ENCODE results near the gene P2RY14.

P2RY14 gene

DNA sequence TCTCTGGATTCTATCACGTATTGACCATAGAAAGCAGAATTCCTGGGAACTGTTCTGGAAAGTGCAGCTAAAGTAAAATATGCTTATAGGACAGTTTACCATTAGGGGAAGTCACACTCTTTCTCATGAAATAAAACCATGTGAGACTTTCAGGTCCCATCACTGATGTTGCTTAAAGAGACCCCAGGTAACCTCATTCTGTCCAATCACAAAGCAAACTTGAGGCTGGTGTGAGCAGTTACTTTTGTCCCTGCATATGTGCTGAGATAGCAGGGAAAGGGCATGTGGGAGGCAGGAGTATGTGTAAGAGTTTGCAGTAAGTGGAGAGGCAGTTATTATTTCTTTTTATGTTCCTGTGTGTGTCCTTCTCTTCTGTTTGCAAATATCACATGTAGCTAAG is 22.2 kb upstream of the P2RY14 start:
- no peak for DNase-seq

DNA sequence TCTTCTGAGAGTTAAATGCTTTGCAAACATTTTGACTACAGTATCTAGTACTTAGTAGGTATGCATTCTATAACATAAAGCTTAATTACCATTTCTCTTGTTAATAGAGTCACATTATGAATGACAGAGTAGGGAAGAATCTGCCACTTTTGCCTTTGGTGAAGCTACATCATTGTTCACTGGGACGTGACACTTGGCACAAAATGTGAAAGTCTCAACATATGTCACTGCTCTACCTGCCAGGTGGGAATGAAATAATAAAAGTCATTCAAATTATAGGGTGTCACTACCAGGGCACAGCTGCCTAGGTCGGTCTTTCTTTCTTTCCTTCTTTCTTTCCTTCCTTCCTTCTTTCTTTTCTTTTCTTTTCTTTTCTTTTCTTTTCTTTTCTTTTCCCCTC is 20.7 kb upstream of the P2RY14 start:
- DNase-seq: no peak

DNA sequence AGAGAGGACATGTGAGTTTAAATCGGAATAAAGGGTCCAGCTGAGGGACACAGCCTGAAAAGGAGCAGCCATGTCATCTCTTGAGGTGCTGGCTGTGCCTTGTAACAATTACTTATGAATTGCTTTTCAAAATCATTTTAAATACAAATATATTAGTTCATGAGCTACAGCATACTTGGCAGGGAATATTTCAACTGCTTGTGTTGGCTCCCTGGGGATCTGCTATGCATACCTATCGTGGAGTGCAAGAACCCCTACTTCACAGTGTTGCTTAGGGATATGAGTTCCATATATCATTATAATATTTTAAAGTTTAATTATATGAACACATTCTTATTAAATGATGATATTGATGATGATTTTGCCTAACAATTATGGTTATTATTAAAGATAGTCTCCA is 19.1 kb upstream of the P2RY14 start:
- no peak for DNase-seq

DNA sequence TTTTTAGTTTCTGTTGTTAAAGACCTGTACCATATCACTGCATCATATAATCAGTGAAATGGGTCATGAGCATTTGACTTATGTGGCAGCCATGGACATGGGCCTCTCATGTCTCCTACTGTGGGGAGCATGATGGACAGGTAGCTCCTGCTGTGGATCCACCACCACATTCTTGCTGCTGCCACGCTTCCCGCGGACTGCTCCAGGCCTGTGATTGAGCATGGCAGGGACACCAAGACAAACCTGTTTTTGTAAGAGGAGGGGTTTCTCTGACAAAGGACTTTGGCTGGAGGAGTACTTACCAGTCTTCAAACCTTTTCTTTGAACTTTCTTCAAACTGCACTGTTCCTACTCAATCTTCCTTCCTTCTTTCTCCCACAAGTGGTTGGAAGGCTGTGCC is 17.9 kb upstream of the P2RY14 start:
- DNase-seq: no peak

DNA sequence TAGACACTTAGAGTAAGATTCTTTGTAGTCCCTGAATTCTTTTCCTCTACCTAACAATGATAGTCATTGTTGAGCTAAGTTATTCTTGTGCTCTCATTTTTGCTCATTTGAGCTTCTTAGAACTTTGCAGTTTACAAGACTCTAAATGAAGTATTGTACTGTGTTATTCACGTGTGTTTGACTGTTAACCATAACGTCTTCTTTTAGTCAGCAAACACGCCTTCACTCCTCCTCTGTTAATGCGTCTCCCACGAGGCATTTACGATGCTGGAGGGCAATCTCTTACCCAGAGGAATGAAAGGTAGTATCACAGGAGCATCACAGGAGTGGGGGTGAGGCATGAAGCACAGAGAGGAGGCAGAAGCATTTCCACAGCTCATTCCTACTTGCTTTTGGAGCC is 14.8 kb upstream of the P2RY14 start:
- no peak for DNase-seq

DNA sequence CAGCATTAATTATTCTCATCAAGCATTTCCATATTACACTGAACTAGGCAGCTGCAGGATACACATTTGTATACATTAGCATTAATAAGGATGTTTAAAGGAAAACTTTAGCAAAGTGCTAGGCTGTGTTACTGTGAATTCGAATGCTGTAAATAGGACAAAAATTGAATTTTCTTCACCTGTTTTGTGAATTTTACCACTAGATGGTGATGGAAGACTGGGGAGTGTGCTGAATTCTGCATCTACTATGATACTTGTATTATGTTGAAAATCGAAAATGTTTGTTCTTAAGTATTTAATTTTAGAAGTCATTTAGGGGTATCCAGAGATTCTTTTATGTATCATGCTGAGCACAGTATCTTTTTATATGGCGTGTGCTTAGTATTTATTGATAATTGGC is 12.3 kb upstream of the P2RY14 start:
- DNase-seq: peak; percentile 43

DNA sequence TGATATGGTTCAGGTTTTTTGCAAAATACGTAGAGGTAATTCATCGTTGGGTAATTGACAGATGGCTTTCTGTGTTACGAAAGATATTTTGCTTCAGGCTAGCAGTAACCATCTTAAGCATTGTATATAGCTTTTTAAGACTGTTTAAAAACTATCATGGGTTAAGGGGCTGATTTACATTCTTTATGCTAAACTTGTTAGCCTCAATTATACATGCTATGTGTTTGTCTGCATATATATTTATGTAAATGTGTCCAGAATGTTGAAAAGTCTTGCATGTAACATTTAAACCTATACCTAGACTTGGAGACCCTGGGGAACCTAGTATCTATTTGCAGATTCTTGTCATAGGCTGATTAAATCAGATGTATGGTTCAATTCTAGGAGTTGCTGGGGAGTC is 11.1 kb upstream of the P2RY14 start:
- DNase-seq: no peak

DNA sequence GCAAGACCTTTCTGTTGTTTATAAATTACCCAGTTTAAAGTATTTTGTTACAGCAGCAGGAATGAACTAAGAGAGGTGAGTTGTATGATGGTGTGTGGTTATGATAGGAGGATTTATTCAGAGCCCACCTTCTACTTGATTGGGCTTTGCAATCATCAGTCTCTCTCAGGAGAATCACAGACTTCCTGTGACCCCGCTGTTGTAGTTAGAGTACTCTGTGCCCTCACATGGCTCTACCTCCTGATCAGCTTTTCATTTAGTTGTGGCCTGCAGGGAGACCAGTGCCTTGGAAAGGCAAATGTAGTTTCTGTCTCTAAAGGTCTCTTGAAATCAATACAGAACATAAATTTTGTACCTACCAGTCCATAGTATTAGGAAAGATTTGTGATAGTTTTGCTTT is 7.6 kb upstream of the P2RY14 start:
- no peak for DNase-seq

DNA sequence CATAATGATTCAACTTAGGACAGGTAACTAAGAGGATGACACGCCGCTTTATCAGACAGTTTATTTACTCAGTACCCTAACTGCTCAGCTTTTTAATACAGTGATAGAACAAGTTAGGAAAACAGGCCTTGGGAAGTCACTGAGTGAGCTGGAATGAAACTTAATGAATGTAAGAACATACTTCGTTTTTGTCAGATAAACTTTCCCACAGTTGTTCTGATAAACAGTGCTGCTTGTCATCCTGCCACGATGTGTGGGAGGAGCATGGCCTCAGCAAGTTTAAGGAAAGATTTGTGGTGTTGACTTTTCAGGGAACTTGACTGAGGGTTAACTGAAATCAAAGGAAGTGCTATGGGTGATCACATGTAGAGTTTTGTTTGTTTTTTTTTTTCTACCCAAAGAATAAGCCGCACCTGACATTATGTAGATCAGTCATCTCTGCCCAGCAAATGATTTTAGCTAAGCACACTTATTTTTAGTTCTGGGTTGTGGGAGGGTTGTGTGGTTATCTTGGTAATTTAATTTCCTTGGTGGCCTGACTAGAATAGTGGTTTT is 5.6 kb upstream of the P2RY14 start:
- DNase-seq: peak; percentile 31

DNA sequence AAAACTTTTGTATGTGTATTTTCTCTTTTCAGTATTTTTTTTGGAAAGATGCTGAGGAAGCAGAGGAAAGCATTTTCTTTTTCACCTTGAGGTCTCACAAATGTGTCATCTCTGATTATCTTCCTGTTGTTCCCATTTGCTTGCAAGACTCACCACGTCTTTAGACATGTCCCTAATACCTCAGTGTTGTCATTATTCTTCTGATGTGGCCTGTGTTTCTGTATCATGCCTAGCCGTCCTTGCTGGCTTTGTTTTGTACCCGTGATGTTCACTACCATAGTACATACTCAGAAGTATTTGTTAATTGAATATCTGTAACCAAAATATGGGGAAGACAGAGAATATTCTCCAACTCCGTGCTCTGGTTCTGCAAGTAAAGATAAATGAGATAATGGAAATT is 5.0 kb upstream of the P2RY14 start:
- no peak for DNase-seq

DNA sequence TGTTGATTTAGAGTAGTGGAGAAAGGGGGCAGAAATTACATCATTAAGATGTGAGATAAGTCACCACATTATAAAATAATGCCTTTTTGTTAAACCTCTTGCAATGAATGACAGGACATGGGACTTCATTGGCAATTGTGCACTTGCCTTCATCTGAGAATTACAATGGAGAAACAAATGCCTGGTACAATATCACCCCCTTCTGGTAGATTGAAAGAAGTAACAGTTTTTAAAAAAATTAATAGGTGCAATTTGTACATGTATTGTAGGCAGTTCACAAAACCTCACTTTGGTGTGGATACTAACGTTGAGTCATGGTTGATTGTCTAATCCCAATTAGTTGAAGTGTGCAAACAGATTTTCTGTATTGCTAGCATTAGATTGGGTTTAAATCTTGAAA is 4.6 kb upstream of the P2RY14 start:
- peak; percentile 82 for DNase-seq

DNA sequence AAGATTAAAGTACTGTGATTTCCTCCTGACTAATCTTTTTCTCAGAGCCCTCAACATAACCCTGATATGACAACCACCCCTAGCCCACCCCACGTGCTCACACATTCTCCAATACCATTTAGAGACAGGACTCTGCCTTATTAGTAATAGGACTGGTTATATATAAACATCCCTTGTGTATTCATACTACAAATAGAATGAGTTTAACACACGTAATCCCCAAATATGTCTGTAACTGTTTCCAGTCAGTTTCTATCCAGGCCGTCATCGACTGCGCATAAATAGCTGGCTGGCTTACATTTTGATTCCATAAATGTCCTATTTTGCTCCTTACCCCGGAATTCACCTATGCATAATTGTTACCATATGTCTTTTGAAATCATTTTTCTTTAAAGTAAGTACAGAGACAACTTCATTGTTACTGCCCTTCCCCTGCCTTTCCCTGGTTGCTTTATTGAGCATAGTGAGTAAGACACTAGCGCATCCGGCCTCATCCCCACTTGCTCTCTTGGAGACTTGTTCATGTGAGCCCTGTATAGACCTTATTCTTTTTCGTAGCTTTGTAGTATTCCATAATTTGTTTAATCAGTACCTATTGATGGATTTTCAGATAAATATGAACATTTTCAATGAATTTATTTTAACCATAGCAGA is 3.5 kb upstream of the P2RY14 start:
- DNase-seq: no peak

DNA sequence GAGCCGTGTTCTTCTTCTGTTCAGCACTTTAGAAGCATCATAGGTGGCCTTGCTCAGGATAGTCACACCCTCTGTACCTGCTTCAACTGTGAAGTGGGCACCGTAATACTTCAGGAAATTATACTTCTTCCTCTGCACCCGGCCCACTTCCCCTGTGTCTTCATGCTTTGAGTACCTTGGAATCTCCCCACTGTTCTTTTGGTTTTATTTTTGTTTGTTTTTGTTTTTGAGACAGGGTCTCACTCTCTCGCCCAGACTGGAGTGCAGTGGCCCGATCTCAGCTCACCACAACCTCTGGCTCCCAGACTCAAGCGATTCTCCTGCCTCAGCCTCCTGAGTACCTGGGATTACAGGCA is 1.7 kb downstream of the P2RY14 start:
- DNase-seq: no peak

DNA sequence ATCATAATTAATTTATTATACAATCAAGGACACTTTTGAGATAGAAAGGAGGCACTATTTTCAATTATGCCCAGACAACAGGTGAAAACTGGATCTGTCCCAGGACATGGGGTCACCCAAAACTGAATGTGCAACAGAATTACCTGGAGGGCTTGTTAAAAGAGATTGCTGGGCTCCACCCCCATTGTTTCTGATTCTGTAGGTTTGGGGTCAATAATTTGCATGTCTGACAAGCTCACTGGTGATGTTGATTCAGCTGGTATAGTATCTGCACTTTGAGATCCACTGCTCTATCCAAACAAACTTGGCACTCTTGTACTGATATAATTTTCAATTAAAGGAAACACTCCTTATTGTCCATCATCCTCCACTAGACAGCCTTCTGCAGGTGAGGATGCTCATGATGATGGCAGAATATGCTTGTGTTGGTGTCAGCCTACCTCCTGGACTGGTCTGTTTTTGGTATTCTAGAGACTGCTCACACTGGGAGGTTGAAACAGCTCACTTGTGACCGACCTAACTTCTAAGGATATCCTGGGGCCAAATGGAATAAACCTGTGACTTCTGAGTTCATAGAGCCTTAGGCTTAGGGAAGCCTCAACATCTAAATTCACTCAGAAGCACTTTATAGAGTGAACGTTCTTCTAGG is 2.2 kb downstream of the P2RY14 start:
- DNase-seq: no peak

DNA sequence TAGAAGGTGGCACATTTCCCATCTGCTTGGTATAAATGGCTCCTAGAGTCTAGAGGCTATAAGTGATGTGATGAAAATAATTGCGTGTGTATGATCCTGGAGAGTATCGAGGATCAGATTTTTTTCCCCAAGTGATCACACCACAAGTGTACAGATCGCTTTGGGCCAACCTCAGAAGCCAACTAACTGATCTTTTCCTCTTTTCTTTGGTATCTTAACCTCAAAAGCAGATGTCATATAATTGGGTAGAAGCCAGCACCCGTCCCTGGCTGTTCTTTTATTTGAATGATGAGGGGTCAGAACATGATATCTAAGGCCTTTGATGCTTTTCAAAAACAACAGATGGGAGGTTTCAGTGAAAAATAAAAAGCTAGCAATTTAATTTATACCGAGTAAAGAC is 3.3 kb downstream of the P2RY14 start:
- no peak for DNase-seq

DNA sequence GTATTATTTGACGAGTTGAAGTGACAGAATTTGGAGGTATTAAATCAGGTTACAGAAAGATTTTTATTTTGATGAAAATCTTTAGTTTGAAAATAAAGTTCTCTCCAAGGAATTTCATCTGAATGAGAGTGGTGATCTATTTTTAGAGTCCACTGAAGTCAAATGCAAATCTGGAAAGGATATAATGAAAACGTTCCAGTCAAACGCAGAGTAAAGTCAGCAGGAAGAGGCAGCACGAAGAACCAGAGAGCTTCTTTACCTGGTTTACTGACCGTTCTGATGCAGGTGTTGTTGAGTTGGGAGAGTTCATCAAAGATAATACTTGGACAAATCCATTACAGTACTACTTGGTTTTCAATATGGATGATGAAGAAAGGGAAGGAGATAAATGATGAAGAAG is 8.7 kb downstream of the P2RY14 start:
- DNase-seq: no peak

DNA sequence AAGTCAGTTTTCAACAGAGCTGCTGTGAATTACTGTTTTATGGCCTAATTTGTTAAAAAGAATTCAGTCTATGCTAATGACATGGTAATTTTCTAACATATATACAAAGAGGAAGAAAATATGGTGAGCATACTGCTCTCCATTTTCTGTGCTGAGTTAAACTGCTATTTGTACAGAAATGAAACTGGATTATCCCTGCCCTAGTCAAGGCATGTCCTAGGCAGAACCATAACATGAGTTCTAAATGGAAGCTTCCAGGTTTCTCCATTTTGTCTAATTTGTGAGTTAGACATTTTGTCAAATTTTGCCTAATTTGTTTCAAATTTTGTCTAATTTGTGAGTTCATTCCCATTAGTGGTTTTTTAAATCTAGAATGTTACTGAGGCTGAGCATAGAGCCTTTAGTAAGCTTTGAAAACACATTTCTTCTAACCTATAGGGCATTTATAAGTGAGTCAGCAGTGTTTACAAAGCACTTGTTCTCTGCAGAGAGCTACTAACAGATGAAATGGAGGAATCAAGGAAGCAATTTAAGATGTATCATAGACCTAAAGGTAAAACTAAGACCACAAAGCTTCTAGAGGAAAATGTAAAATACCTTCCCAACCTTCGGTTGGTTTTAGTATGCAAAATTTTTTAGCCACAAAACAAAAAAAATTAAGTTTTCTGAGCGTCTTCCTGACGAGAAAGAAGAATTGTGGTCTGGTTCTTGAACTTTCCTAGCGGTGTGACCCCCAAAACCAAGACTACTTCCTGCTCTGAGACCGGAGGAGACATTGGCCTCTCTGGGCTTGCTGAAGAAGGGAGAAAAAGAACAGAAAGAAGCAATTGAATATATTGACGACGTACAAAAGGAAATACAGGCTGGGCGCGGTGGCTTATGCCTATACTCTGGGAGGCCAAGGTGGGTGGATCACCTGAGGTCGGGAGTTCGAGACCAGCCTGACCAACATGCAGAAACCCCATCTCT is 9.8 kb downstream of the P2RY14 start:
- no peak for DNase-seq

DNA sequence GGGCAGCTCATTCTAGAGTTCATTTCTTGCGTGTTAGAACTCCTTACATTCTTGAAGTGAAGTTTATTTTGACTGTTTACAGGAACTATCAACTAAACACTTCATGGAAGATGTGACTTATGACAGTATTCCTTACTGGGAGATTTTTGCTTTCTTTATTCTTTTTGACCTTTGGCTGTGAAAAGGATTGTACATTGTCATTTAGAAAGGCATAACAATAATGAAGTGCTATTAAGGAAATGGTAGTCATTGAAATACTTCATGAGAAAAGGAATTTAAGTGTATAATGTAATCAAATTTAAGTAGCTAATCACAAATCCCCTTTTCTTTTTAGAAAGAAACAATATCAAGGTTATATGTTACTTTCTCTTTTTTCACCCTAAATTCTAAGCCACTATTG is 11.3 kb downstream of the P2RY14 start:
- no peak for DNase-seq

DNA sequence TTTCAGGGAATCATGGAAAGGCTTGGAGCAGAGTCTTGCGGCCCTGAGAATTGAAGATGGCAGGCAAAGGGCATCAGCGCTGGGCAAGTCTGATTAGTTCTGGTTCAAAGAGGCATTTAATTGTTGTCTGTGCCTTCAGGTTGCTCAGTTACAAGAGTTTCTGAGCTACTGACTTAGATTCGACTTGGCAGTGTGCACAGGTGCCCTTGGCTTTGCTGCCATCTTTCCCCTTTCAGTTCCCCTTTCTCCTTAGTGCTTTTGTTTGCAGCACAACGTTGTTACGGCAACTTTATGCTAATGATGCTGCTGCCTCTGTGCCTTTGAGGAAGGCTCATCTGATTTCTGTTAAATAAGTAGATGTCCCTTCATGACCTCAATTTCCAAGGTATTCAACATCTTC is 12.5 kb downstream of the P2RY14 start:
- DNase-seq: no peak

DNA sequence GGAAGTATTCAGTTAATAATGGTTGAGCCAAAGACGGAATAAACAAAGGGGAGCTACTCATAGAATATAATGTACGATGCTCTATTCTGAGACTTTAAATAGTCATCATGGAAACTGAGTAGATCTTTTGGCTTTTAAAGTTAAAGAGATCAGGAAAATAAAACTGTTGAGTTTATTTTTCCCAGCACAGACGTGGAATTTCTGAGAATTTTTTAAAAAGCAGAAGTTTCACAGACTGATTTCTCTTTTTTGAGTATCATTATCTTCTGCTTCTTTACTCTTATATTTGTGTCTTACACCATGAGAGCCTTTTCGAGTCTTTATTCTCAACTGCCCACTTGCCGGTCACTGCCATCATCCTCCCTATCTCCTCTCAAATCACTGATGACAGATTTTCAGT is 13.2 kb downstream of the P2RY14 start:
- no peak for DNase-seq

DNA sequence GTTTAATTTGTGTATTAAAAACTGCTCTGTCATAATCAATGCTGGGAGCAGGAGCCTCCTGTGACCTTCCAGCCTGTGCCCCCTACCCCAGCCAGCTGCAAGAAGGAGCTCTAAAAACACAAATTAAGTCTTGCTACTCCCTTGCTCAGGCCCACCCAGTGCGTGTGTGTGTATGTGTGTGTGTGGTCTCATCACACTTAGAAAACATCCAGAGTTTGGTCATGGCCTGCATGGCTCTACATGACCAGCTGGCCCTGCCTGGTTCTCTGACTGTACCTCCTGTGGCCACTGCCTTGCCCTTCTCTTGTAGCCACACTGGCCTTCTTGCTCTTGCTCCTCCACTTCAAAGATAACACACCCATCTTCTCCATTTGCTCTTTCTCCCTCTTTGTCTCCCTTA is 13.7 kb downstream of the P2RY14 start:
- DNase-seq: no peak

DNA sequence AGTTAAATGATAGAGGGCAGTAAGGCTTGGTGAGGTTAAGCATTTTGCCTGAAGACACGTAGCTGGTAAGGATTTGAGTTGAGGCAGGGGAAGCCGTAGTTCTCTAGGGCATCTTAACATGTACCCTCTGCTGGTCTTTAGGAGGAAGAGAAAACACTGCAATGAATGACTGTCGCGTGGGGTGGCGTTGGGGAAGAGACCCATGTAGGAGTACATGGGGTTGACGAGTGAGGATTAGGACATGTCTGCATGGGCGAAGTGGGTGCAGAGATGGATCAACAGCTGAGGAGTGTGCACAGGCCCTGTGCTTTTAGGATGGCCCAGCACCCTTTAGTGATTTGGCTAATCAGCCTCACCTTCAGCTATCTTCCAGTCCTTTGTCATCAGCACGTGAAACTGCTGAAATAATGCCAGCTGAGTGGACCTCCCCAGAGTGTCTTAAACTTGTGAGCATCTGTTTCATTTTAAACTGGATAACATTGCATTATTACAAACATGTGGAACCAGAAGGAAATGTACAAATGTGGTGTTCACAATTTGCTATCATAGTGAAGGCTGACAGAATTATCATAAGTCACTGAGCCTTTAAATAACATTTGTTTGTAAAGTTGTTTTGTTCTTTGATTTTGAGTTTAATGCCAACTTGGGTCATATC is 15.3 kb downstream of the P2RY14 start:
- DNase-seq: no peak

DNA sequence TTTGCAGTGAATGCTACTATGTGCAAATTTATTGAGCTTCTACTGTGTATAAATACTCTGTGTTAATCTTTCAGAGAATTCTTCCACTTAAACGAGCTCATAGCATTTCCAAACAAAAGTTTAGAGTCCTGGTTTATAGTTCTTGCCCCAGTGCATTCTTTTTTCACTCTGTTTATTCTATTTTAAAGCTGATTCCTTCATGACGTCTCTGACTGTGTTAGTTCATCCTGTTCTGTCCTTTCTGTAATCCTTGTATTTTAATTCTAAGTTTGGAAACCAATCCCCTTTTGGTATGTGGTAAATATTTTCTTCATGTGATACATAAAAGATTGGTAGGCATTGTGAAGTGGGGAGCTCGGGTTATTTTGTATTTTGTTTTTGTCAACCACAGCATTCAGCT is 18.7 kb downstream of the P2RY14 start:
- DNase-seq: no peak
